Skeletal muscle satellite cell (primary cell): ENCODE measurements around the gene ETV3L.

Experiments
- H3K27me3 ChIP-seq: 2 replicates; pipeline ENCODE4 v1.7.0; 2013; ENCODE audit warnings: low read length; ENCODE audit not compliant: control insufficient read depth, insufficient read depth
- H3K36me3 ChIP-seq: 2 replicates; pipeline ENCODE4 v1.7.0; 2013; ENCODE audit warnings: mild to moderate bottlenecking, control low read depth, low read length; ENCODE audit not compliant: insufficient read depth
- H3K4me1 ChIP-seq: 2 replicates; pipeline ENCODE4 v1.7.0; 2013; ENCODE audit warnings: low read length; ENCODE audit not compliant: control insufficient read depth, insufficient read depth
- H3K4me2 ChIP-seq: 2 replicates; pipeline ENCODE4 v1.7.0; 2013; ENCODE audit warnings: mild to moderate bottlenecking, low read length
- H3K4me3 ChIP-seq: 2 replicates; pipeline ENCODE4 v1.7.0; 2013; ENCODE audit warnings: low read length
- H3K9ac ChIP-seq: 2 replicates; pipeline ENCODE4 v1.7.0; 2013; ENCODE audit warnings: mild to moderate bottlenecking, low read depth, low read length, moderate library complexity
- H3K9me3 ChIP-seq: replicated peaks from 2 replicates; pipeline ENCODE4 v1.7.0; 2013; ENCODE audit warnings: mild to moderate bottlenecking, control low read depth, low read length

The ETV3L gene

DNA sequence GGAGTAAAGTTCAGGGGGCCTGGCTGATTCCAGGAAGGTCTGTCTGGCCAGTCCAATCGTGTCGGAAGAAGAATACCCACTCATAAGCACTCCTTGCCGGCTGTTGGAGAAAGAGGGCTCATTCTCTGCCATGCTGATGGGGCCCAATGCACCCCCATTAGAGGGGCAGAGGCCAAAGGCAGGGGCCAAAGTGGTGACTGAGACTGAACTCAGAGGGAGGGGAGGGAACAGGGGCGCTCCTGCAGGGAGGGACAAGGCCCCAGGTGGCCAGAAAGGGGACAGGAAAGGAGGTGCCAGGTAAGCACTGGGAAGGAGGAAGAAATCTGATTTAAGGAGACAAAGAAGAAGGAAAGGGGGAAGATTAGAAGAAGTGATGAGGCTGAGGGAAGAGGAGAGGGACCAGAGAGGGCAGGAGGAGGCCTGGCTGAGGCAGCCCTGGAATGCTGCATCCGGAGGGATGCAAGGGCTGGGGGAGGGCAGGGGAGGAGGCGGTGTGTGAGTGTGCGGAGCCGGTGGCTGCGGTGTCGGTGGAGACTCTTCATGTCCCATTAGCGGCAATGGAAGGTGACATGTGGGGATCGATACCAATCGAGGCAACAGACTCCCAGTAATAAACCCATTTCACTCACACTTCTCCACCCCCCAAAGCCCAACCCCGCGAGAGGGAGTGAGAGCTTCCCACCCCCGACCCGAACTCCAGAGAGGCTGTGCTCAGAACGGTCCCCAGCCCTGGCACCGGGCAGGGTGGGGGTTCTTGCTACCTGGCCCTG lies 12.0 kb upstream of the ETV3L start:
- Histone ChIP-seq H3K4me2 (no peak overlapping the region), H3K36me3 (no peaks in the 10 kb centered on the region), H3K27me3 (peaks cover 59% of the 10 kb centered on the region), H3K4me1 (peaks cover 7% of the 10 kb centered on the region), H3K4me3 (no peak overlapping the region), H3K9ac (no peak overlapping the region), H3K9me3 (no peaks in the 10 kb centered on the region)

DNA sequence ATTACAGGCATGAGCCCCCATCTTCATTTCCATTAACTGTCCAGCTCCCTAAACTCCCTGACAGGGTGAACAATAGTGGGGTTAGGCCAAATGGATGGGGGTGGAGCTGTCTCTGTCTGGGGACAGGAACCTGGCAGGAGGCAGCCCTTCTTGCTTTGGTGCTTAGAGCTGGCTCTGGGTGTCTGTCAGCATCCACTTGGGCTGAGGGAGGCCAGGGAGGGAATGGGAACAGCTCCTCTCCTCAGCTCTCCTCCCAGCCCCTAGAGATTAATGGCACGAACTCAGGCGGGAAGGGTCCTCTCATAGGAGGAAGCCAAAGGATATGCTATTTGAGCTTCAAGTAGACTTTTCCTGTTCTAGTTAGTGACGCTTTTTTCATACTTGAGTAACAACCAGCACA lies 11.1 kb upstream of the ETV3L start:
- Histone ChIP-seq H3K27me3 (peaks cover 57% of the 10 kb centered on the region), H3K9ac (no peak overlapping the region), H3K4me3 (no peak overlapping the region), H3K4me1 (peaks cover 15% of the 10 kb centered on the region), H3K36me3 (no peaks in the 10 kb centered on the region), H3K9me3 (no peaks in the 10 kb centered on the region), H3K4me2 (no peak overlapping the region)

DNA sequence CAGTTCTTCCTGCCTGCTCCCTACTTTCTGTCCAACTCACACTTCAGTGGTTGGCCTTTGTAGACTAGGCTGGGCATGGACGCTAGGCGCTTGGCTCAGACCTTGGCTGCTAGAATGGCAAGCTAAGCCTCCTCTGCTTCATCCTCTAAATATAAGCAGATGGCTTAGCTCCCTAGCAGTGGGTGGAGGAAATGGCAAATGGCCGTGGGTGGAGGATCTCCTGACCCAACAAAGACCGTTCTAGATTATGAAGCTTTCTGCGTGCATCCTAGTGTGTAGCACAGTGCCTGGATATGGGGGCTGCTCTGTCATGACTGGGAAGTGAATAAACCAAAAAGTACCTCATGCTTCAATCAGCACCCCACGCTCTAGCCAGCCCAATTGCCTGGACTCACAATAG lies 10.4 kb upstream of the ETV3L start:
- Histone ChIP-seq H3K9me3 (no peaks in the 10 kb centered on the region), H3K4me2 (no peak overlapping the region), H3K4me1 (peaks cover 15% of the 10 kb centered on the region), H3K4me3 (no peak overlapping the region), H3K36me3 (no peaks in the 10 kb centered on the region), H3K9ac (no peak overlapping the region), H3K27me3 (peaks cover 53% of the 10 kb centered on the region)

DNA sequence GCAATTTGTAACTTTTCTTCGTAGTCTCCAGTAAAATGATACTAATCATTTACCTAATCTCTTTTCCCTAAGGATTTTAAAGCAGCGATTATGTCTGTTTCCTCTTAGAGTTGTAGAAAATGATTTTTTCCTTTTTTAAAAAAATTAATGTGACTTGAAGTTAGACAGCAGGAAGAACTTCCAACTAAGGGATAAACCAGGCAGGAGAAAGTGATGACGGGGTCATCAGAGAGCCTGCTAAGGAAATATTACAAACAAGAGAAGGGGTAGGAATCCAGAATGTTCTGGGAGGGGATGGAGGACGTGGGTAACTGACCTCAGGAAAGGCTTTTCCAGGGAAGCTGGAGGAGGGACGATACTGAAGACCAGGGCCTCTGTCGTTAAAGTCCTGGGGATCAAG lies 8.8 kb upstream of the ETV3L start:
- Histone ChIP-seq H3K4me1 (peaks cover 15% of the 10 kb centered on the region), H3K36me3 (no peaks in the 10 kb centered on the region), H3K27me3 (peaks cover 44% of the 10 kb centered on the region), H3K9me3 (no peaks in the 10 kb centered on the region), H3K4me3 (no peak overlapping the region), H3K9ac (no peak overlapping the region), H3K4me2 (no peak overlapping the region)

DNA sequence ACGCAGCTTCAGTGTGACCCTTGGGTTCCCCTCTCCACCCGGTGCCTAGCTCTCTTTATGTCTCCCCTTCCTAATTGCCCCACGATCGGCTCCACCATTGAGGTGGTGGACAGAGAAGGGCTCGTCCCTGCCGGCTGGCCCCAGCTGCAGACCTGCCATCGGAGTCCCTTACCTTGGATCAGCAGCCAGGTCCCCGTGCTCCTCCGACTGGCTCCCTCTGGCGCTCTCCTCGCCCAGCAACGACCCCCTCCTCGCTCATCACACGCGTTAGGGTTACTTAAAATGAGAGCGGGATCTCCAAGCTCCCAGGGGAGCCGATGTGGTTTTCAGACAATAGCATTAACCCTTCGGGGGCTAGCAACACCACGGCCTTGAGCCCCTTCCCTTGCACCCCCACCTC lies 8.1 kb upstream of the ETV3L start:
- Histone ChIP-seq H3K9ac (no peak overlapping the region), H3K9me3 (no peaks in the 10 kb centered on the region), H3K36me3 (no peaks in the 10 kb centered on the region), H3K4me3 (no peak overlapping the region), H3K4me2 (no peak overlapping the region), H3K4me1 (peaks cover 15% of the 10 kb centered on the region), H3K27me3 (peaks cover 44% of the 10 kb centered on the region)

DNA sequence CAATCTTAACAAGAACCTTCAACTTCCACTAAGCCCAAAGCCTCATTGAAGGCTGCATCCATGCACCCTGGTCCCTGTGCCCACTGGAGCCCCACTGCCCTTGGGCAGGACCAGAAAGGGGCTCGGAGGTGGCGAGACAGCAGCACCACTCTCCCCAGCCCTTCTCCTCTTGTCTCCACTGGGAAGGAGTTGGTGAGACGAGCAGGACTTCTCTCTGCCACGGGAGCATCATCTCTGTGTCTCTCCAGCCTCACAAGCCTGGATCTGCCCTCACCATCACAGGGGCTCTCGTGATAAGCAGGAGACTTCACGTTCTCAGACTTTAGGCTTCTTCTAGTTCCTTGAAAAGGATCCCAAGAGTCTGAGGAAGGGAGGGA lies 7.2 kb upstream of the ETV3L start:
- H3K4me2 ChIP-seq: peak overlapping the region; percentile 45
- H3K4me1 ChIP-seq: peaks cover 15% of the 10 kb centered on the region
- H3K9ac ChIP-seq: no peak overlapping the region
- H3K36me3 ChIP-seq: no peaks in the 10 kb centered on the region
- no peaks in the 10 kb centered on the region for H3K9me3 ChIP-seq
- H3K27me3 ChIP-seq: peaks cover 41% of the 10 kb centered on the region
- H3K4me3 ChIP-seq: peak overlapping the region; percentile 32

DNA sequence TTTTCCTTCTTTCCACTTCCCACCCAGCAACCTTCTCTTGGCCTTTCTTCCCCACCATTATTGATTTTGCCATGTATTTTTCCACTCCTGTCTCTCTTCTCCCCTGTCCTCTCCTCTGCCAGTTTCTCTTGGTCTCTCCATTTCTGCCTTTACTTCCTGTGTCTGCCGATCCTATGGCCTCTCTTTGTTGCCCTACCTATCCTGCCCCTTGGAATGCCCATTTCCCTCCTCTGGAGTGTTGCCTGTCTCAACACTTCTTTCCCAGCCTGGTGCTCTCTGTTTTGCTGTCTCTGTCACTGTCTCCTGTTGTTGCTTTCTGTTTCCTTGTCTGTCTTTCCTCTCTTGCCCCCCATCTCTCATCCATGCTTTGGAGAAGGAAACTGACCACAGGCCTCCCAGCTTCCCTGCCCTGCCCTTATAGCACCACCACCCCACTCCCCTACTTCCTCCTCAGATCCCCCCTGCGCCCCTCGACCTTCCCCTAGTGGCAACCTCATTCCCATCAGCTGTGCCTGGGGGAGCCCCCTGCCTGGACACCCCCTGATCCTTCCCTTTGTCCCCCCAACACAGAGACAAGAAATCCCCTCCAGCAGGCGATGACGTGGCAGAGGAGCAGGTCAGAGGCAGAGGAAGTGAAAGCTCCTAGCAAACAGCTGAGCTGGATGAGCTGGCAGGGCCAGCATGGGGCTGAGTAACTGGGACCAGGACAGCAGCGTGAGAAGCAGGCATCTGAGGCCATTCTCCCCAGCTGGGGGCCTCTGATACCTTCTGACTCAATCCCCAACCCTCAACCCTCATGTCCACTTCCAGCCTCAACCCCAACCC lies 6.6 kb upstream of the ETV3L start:
- H3K9ac ChIP-seq: peak overlapping the region; percentile 16

DNA sequence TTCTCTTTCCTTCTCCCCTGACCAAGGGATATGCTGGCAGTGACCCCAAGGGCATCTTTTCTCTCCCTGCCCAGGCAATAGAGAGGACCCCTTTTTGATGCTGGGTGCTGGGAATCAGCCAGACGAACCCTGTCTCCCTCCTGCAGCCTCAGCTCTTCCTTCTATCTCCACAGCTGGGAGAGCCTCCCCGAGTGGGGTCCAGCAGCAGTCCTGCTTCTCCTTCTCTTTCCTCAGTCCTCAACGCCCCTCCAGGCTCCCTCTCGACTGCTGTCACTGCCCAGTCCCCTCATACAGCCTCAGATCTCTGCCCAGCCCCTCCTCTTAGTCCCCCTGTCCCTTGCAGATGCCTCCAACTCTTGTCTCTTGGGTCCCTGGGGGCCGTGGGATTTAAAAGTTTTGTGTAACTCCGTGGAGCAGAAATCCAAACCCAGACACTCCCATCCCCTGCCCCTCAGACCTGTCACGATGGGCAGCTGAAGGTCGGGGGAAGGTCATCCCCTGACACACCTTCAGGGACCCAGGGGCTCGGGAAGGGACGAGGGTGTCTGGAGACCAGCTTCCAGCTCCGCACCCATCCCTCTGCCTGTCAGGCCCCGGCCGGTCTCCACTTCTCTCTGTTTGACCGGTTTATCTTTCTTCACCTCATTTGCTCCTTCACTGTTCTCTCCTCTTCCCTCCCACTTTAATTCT lies 5.8 kb upstream of the ETV3L start:
- H3K27me3 ChIP-seq: peaks cover 31% of the 10 kb centered on the region
- H3K9ac ChIP-seq: no peak overlapping the region
- no peaks in the 10 kb centered on the region for H3K36me3 ChIP-seq
- H3K4me3 ChIP-seq: no peak overlapping the region
- H3K9me3 ChIP-seq: no peaks in the 10 kb centered on the region
- no peak overlapping the region for H3K4me2 ChIP-seq
- H3K4me1 ChIP-seq: peaks cover 15% of the 10 kb centered on the region

More for the DNA sequence above, 6.6 kb upstream of the ETV3L start:
- Histone ChIP-seq H3K4me3 (peak overlapping the region; percentile 32), H3K4me1 (peaks cover 15% of the 10 kb centered on the region), H3K9me3 (no peaks in the 10 kb centered on the region), H3K36me3 (no peaks in the 10 kb centered on the region), H3K4me2 (peak overlapping the region; percentile 45), H3K27me3 (peaks cover 35% of the 10 kb centered on the region)

DNA sequence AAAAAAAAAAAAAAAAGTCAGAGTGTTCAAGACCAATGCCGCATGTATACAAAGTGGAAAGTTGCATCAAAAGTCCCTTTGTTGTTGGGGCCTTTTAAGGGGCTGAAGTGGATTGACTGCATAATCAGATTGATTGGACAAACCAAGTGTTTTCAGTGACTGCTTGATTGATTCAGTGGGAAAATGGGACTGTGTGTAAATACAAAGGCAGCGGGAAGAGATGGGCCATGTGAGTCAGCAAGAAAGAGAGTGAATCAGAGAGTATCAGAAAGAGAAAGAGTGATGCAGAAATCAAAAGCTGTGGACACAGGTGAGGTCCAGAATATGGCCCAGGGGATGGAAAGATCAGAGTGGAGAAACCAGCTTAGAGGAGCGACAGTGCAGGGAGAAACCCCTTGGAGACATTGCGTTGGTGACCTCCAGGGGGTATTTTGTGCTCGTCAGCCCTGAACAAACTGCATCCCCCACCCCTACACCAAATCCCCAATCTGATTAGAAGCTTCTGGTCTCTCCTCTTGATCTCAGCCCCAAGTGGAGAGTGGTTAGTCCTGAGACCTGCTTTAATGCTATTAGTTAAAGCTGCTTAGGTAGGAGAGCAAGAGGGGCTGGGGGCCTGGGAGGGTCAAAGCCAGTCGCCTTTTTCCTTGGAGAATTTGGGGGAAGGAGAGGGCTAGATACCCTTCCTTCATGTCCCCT lies 5.1 kb upstream of the ETV3L start:
- peaks cover 27% of the 10 kb centered on the region for H3K27me3 ChIP-seq
- H3K9ac ChIP-seq: no peak overlapping the region
- peaks cover 15% of the 10 kb centered on the region for H3K4me1 ChIP-seq
- no peak overlapping the region for H3K4me3 ChIP-seq
- no peaks in the 10 kb centered on the region for H3K36me3 ChIP-seq
- no peak overlapping the region for H3K4me2 ChIP-seq
- H3K9me3 ChIP-seq: no peaks in the 10 kb centered on the region

DNA sequence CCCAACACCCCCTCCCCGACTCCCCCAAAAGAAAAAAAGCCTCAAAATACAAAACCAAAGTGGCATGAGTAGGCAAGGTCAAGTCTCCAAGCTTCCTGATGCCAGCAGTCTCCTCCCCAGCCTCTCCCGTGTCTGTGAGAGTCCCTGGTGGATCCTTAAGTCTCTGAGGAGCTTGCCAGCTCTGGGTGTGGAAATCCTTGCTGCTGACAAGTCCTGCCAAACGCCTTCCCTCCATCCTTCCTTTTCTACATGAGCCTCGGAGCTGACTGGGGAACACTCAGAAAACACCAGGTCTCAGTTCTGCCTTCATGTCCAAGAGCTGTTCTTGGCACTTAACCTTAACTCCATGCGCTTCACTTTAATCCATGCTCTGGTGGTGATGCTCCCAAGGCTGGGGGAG lies 3.7 kb upstream of the ETV3L start:
- no peak overlapping the region for H3K4me3 ChIP-seq
- no peak overlapping the region for H3K9ac ChIP-seq
- H3K36me3 ChIP-seq: no peaks in the 10 kb centered on the region
- H3K9me3 ChIP-seq: no peaks in the 10 kb centered on the region
- H3K4me1 ChIP-seq: peaks cover 15% of the 10 kb centered on the region
- H3K4me2 ChIP-seq: no peak overlapping the region
- peaks cover 26% of the 10 kb centered on the region for H3K27me3 ChIP-seq

DNA sequence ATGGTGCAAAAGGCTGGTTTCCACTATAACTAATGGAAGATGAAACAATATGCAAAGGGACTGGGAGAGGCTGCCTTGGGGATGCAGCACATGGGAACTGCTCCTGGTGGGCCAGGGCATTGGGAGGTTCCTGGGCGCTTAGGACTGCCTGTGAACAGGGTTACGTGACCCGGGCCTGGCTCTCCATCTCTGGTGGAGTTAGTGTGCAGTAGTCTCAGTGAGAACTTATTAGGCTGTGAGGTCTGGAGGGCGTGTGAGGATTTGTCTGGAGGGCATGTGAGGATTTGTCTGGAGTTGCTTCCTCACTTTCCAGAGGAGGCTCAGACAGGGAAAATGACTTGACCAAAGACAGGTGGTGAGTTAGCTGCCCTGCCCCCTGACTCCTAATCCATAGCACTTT lies 1.5 kb upstream of the ETV3L start:
- peaks cover 16% of the 10 kb centered on the region for H3K27me3 ChIP-seq
- H3K9ac ChIP-seq: no peak overlapping the region
- peaks cover 4% of the 10 kb centered on the region for H3K4me1 ChIP-seq
- H3K9me3 ChIP-seq: no peaks in the 10 kb centered on the region
- no peak overlapping the region for H3K4me2 ChIP-seq
- no peaks in the 10 kb centered on the region for H3K36me3 ChIP-seq
- no peak overlapping the region for H3K4me3 ChIP-seq
